HEK293 (cell line): ENCODE results near the gene ARHGEF11.

ENCODE experiments used
- CTCF ChIA-PET: fragments of 350-600 bp; formaldehyde crosslinking; extraction: SDS; loops from one replicate; lab custom pipeline; 2021; ENCODE audit warnings: antibody characterized with exemption; lab: Yijun Ruan, JAX
- POLR2A ChIA-PET: fragments of 300-600 bp; formaldehyde crosslinking; extraction: SDS; loops from one replicate; lab custom pipeline; 2020; ENCODE audit warnings: antibody characterized with exemption, inconsistent platforms; lab: Yijun Ruan, JAX
- H3K27ac ChIP-seq: fragments of 200-500 bp; sonication (Bioruptor generic); 2 replicates; pipeline ENCODE4 v1.5.1; 2014; ENCODE audit warnings: low read depth, low read length, control low read depth, inconsistent platforms; ENCODE audit errors: extremely low read depth
- H3K36me3 ChIP-seq, 2 experiments: fragments of 200-500 bp in 1 of 2; sonication (Bioruptor generic) in 1 of 2; 1 replicate in 1 of 2; 2 replicates in 1 of 2; pipeline ENCODE4 v1.5.1; 2014 to 2017; ENCODE audit warnings: inconsistent platforms in 2 of 2, low read length in 2 of 2; ENCODE audit not compliant: control insufficient read depth in 2 of 2, insufficient read depth in 1 of 2
- H3K4me1 ChIP-seq: fragments of 200-500 bp; sonication (Bioruptor generic); 2 replicates; pipeline ENCODE4 v1.5.1; 2014; ENCODE audit warnings: mild to moderate bottlenecking, low read length, inconsistent platforms; ENCODE audit not compliant: control insufficient read depth, insufficient read depth
- H3K4me3 ChIP-seq: 2 replicates; pipeline ENCODE4 v1.5.1; 2011; ENCODE audit warnings: low read depth, mild to moderate bottlenecking, control low read depth, low read length, moderate library complexity
- H3K9me3 ChIP-seq: fragments of 200-500 bp; sonication (Bioruptor generic); 2 replicates; pipeline ENCODE4 v1.5.1; 2014; ENCODE audit warnings: low read depth, low read length, inconsistent platforms; ENCODE audit not compliant: control insufficient read depth, insufficient read depth
- EGR2 ChIP-seq: fragments of 450-650 bp; formaldehyde crosslinking; IDR thresholded peaks from 2 replicates; pipeline ENCODE4 v1.5.1; 2016; ENCODE audit warnings: low read depth, missing biosample characterization, missing genetic modification characterization
- GLI2 ChIP-seq: fragments of 450-650 bp; formaldehyde crosslinking; IDR thresholded peaks from 2 replicates; pipeline ENCODE4; 2017; ENCODE audit warnings: missing biosample characterization, missing genetic modification characterization, low read depth, borderline replicate concordance
- GLIS1 ChIP-seq: fragments of 450-650 bp; formaldehyde crosslinking; IDR thresholded peaks from 2 replicates; pipeline ENCODE4 v1.5.1; 2016; ENCODE audit warnings: missing biosample characterization, missing genetic modification characterization
- IKZF3 ChIP-seq: fragments of 450-650 bp; IDR thresholded peaks from 2 replicates; pipeline ENCODE4 v1.5.0; 2018; ENCODE audit warnings: missing biosample characterization, mild to moderate bottlenecking, missing genetic modification characterization, moderate library complexity
- KLF16 ChIP-seq: fragments of 450-650 bp; formaldehyde crosslinking; IDR thresholded peaks from 2 replicates; pipeline ENCODE4 v1.5.1; 2017; ENCODE audit warnings: missing biosample characterization, missing genetic modification characterization
- SCRT1 ChIP-seq: fragments of 450-650 bp; formaldehyde crosslinking; IDR thresholded peaks from 2 replicates; pipeline ENCODE4 v1.5.1; 2016; ENCODE audit warnings: missing biosample characterization, missing genetic modification characterization, borderline replicate concordance
- TCF7L2 ChIP-seq: IDR thresholded peaks from 2 replicates; pipeline ENCODE4 v1.6.1; 2011; ENCODE audit warnings: low read depth, mild to moderate bottlenecking, inconsistent platforms, low read length, moderate library complexity, borderline replicate concordance
- ZBTB7A ChIP-seq: fragments of 450-650 bp; formaldehyde crosslinking; IDR thresholded peaks from 2 replicates; pipeline ENCODE4 v1.5.1; 2016; ENCODE audit warnings: low read depth, missing biosample characterization, missing genetic modification characterization
- ZFP37 ChIP-seq: fragments of 450-650 bp; formaldehyde crosslinking; IDR thresholded peaks from 2 replicates; pipeline ENCODE4 v1.5.1; 2016; ENCODE audit warnings: missing biosample characterization, missing genetic modification characterization
- ZFP41 ChIP-seq: fragments of 450-650 bp; formaldehyde crosslinking; IDR thresholded peaks from 2 replicates; pipeline ENCODE4 v1.5.1; 2016; ENCODE audit warnings: missing biosample characterization, missing genetic modification characterization, borderline replicate concordance
- ZNF174 ChIP-seq: fragments of 450-650 bp; formaldehyde crosslinking; IDR thresholded peaks from 2 replicates; pipeline ENCODE4 v1.5.0; 2017; ENCODE audit warnings: missing biosample characterization, mild to moderate bottlenecking, missing genetic modification characterization
- ZNF2 ChIP-seq: fragments of 450-650 bp; formaldehyde crosslinking; IDR thresholded peaks from 2 replicates; pipeline ENCODE4 v1.5.1; 2016; ENCODE audit warnings: missing biosample characterization, missing genetic modification characterization
- ZNF311 ChIP-seq: fragments of 450-650 bp; formaldehyde crosslinking; IDR thresholded peaks from 2 replicates; pipeline ENCODE4 v1.5.1; 2017; ENCODE audit warnings: missing biosample characterization, missing genetic modification characterization, borderline replicate concordance
- ZNF391 ChIP-seq: fragments of 450-650 bp; formaldehyde crosslinking; IDR thresholded peaks from 2 replicates; pipeline ENCODE4 v1.5.1; 2016; ENCODE audit warnings: low read depth, missing biosample characterization, missing genetic modification characterization, borderline replicate concordance
- ZNF426 ChIP-seq: fragments of 450-650 bp; formaldehyde crosslinking; IDR thresholded peaks from 2 replicates; pipeline ENCODE4 v1.5.1; 2017; ENCODE audit warnings: missing biosample characterization, missing genetic modification characterization, mild to moderate bottlenecking, inconsistent platforms, moderate library complexity
- ZNF549 ChIP-seq: fragments of 450-650 bp; IDR thresholded peaks from 2 replicates; pipeline ENCODE4 v1.5.1; 2018; ENCODE audit warnings: missing biosample characterization, missing genetic modification characterization, mild to moderate bottlenecking, inconsistent platforms, moderate library complexity
- ZNF639 ChIP-seq: fragments of 450-650 bp; formaldehyde crosslinking; IDR thresholded peaks from 2 replicates; pipeline ENCODE4 v1.5.1; 2016; ENCODE audit warnings: missing biosample characterization, missing genetic modification characterization
- ZNF677 ChIP-seq: fragments of 450-650 bp; IDR thresholded peaks from 2 replicates; pipeline ENCODE4 v1.5.0; 2018; ENCODE audit warnings: missing biosample characterization, mild to moderate bottlenecking, missing genetic modification characterization, moderate library complexity
- ZNF76 ChIP-seq: fragments of 450-650 bp; formaldehyde crosslinking; IDR thresholded peaks from 2 replicates; pipeline ENCODE4; 2016; ENCODE audit warnings: low read depth, missing biosample characterization, missing genetic modification characterization, borderline replicate concordance
- ZSCAN16 ChIP-seq: fragments of 450-650 bp; formaldehyde crosslinking; IDR thresholded peaks from 2 replicates; pipeline ENCODE4 v1.5.1; 2016; ENCODE audit warnings: missing biosample characterization, missing genetic modification characterization
- ZSCAN18 ChIP-seq: fragments of 450-650 bp; formaldehyde crosslinking; IDR thresholded peaks from 2 replicates; pipeline ENCODE4 v1.5.1; 2016; ENCODE audit warnings: missing biosample characterization, missing genetic modification characterization
- ZSCAN30 ChIP-seq: fragments of 450-650 bp; IDR thresholded peaks from 2 replicates; pipeline ENCODE4 v1.5.1; 2018; ENCODE audit warnings: missing biosample characterization, mild to moderate bottlenecking, missing genetic modification characterization, moderate library complexity
- TF ChIP-seq, protein P1 (sequence below): fragments of 450-650 bp; formaldehyde crosslinking; IDR thresholded peaks from 2 replicates; pipeline ENCODE4 v1.5.1; 2017; ENCODE audit warnings: missing biosample characterization, missing genetic modification characterization
- TF ChIP-seq, protein P2 (sequence below): fragments of 450-650 bp; formaldehyde crosslinking; optimal IDR thresholded peaks from 2 replicates; pipeline ENCODE3; 2016; ENCODE audit warnings: missing biosample characterization, mild to moderate bottlenecking, missing genetic modification characterization
- TF ChIP-seq, protein P3 (sequence below): fragments of 450-650 bp; formaldehyde crosslinking; IDR thresholded peaks from 2 replicates; pipeline ENCODE4 v1.5.1; 2017; ENCODE audit warnings: missing biosample characterization, missing genetic modification characterization

The ARHGEF11 gene

DNA sequence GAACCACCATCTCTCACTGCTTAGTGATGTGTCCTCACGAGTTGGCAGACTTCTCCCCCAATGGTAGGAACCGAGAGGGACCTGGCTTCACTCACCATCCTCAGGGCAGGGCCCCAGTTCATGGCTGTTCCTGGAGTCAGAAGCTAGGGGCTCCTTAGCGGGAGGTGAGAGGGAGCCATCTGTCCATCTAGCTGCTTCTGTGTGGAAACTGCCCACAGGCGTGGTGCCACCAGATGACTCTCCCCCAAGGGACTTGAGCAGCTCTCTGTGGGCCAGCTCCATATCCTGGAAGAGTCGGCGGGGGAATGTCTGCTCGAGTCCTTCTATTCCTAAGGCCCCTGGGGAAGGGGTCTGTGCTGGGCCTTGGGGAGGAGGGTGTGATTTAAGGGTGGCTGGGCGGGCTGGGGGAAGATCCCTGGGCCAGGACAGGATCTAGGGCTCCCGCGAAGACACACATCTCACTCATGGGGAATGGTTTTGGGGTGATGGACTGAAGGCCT, 108.8 kb downstream of the ARHGEF11 start:
- no peak for TF ChIP-seq ZNF549 (tag by site-specific recombination)
- TF ChIP-seq, protein P1, sequence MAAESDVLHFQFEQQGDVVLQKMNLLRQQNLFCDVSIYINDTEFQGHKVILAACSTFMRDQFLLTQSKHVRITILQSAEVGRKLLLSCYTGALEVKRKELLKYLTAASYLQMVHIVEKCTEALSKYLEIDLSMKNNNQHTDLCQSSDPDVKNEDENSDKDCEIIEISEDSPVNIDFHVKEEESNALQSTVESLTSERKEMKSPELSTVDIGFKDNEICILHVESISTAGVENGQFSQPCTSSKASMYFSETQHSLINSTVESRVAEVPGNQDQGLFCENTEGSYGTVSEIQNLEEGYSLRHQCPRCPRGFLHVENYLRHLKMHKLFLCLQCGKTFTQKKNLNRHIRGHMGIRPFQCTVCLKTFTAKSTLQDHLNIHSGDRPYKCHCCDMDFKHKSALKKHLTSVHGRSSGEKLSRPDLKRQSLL (tag by site-specific recombination): no peak
- no peak for TF ChIP-seq ZFP41 (tag by site-specific recombination)
- no peak for TF ChIP-seq GLIS1
- no peak for TF ChIP-seq ZNF426
- no peak for TF ChIP-seq ZNF391 (tag by site-specific recombination)
- TF ChIP-seq ZSCAN16 (tag by site-specific recombination): no peak
- no peak for TF ChIP-seq ZNF2 (tag by site-specific recombination)
- TF ChIP-seq EGR2 (tag by site-specific recombination): no peak
- TF ChIP-seq ZNF677 (tag by site-specific recombination): no peak
- TF ChIP-seq ZFP37: no peak
- TF ChIP-seq ZSCAN30 (tag by site-specific recombination): no peak
- no peak for TF ChIP-seq ZBTB7A
- TF ChIP-seq TCF7L2: no peak
- TF ChIP-seq ZNF76: no peak
- TF ChIP-seq SCRT1: no peak
- TF ChIP-seq ZNF311 (tag by site-specific recombination): no peak
- TF ChIP-seq ZSCAN18 (tag by site-specific recombination): no peak
- Histone ChIP-seq H3K27ac (no peak overlapping the region), H3K4me1 (no peaks in the 10 kb centered on the region), H3K4me3 (no peak overlapping the region), H3K36me3 (peaks cover 0 to 76% of the 10 kb centered on the region in 2 experiments; a peak in 1 of 3 replicates), H3K9me3 (no peaks in the 10 kb centered on the region)
- ChIA-PET CTCF (interaction anchor here (0.6 to 2.0 kb wide), 7 partner anchors 9 to 230 kb away, joined by 3 to 11 read pairs (median 3); no protein-coding TSS in a partner anchor), POLR2A (no interaction called here)

GRCh38 chr1:156936191-156936590, 109.4 kb downstream of the ARHGEF11 start:
- CTCF ChIA-PET: interaction anchor here (0.6 to 2.0 kb wide), 4 partner anchors 8 to 229 kb away, joined by 3 to 11 read pairs (median 3); no protein-coding TSS in a partner anchor
- no peak overlapping the region for H3K27ac ChIP-seq
- H3K4me1 ChIP-seq: no peaks in the 10 kb centered on the region
- H3K4me3 ChIP-seq: no peak overlapping the region
- no peaks in the 10 kb centered on the region for H3K9me3 ChIP-seq
- peaks cover 0 to 71% of the 10 kb centered on the region in 2 experiments; a peak in 1 of 3 replicates for H3K36me3 ChIP-seq
- POLR2A ChIA-PET: no interaction called here
- no peak for TF ChIP-seq IKZF3
- no peak for TF ChIP-seq GLI2
- TF ChIP-seq ZNF174 (tag by site-specific recombination): no peak
- TF ChIP-seq, protein P2, sequence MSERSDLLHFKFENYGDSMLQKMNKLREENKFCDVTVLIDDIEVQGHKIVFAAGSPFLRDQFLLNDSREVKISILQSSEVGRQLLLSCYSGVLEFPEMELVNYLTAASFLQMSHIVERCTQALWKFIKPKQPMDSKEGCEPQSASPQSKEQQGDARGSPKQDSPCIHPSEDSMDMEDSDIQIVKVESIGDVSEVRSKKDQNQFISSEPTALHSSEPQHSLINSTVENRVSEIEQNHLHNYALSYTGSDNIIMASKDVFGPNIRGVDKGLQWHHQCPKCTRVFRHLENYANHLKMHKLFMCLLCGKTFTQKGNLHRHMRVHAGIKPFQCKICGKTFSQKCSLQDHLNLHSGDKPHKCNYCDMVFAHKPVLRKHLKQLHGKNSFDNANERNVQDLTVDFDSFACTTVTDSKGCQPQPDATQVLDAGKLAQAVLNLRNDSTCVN (tag by site-specific recombination): no peak
- TF ChIP-seq, protein P3, sequence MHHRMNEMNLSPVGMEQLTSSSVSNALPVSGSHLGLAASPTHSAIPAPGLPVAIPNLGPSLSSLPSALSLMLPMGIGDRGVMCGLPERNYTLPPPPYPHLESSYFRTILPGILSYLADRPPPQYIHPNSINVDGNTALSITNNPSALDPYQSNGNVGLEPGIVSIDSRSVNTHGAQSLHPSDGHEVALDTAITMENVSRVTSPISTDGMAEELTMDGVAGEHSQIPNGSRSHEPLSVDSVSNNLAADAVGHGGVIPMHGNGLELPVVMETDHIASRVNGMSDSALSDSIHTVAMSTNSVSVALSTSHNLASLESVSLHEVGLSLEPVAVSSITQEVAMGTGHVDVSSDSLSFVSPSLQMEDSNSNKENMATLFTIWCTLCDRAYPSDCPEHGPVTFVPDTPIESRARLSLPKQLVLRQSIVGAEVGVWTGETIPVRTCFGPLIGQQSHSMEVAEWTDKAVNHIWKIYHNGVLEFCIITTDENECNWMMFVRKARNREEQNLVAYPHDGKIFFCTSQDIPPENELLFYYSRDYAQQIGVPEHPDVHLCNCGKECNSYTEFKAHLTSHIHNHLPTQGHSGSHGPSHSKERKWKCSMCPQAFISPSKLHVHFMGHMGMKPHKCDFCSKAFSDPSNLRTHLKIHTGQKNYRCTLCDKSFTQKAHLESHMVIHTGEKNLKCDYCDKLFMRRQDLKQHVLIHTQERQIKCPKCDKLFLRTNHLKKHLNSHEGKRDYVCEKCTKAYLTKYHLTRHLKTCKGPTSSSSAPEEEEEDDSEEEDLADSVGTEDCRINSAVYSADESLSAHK (tag by site-specific recombination): no peak
- no peak for TF ChIP-seq KLF16 (tag by site-specific recombination)
- TF ChIP-seq ZNF639 (tag by site-specific recombination): no peak
- TF ChIP-seq ZNF391 (tag by site-specific recombination): no peak
